ENCODE results near the gene CREBBP. TPM values are rescaled to one million over a fixed set of nuclear protein-coding genes. Genes with fewer than 3 reads are reported as not detected.

CREBBP gene
- total and polyA plus RNA-seq, 7 donors: 7.1 to 54.9 (median 44.1) TPM

GRCh38 chr16:3728424-3729160 is 151.9 kb downstream of the CREBBP start:
- no peak overlapping the region for H3K4me3 ChIP-seq
- H3K27me3 ChIP-seq (ENCODE audit: insufficient read depth in 3 of 3, low read length in 2 of 3): no peaks in the 10 kb centered on the region
- TF ChIP-seq CTCF (IDR thresholded peaks at IDR 0.05): no peak
- intact Hi-C loops (cut with DNase I): no loop called here
- H3K27ac ChIP-seq: no peak overlapping the region
- H3K9me3 ChIP-seq: no peaks in the 10 kb centered on the region
- WGBS, 3 donors: 94 to 95% (median 95%) methylated on average over 28 to 31 of the region's 31 CpGs
- ATAC-seq (peak in 1 of 4 donors; percentile 8), DNase-seq (no peak)
- no peaks in the 10 kb centered on the region for H3K4me1 ChIP-seq
- H3K36me3 ChIP-seq (ENCODE audit: insufficient read depth in 1 of 2, low read depth in 1 of 2): peaks cover 5 to 68% of the 10 kb centered on the region in 2 donors

GRCh38 chr16:3727806-3728381 is 152.6 kb downstream of the CREBBP start:
- Histone ChIP-seq H3K27me3 (ENCODE audit: insufficient read depth in 3 of 3, low read length in 2 of 3) (no peaks in the 10 kb centered on the region), H3K9me3 (no peaks in the 10 kb centered on the region), H3K4me1 (no peaks in the 10 kb centered on the region), H3K27ac (no peak overlapping the region), H3K4me3 (no peak overlapping the region), H3K36me3 (ENCODE audit: insufficient read depth in 1 of 2, low read depth in 1 of 2) (peaks cover 5 to 62% of the 10 kb centered on the region in 2 donors)
- intact Hi-C loops (cut with DNase I): no loop called here
- 89 to 91% (median 91%) methylated on average over 21 of the region's 21 CpGs for WGBS, 3 donors
- DNase-seq (no peak), ATAC-seq (peak in 1 of 4 donors; percentile 20)
- no peak for TF ChIP-seq CTCF (IDR thresholded peaks at IDR 0.05)

GRCh38 chr16:3726021-3726687 is 154.4 kb downstream of the CREBBP start:
- H3K27ac ChIP-seq: no peak overlapping the region
- no peak overlapping the region for H3K4me3 ChIP-seq
- WGBS, 3 donors: 91 to 93% (median 92%) methylated on average over 32 to 33 of the region's 33 CpGs
- H3K36me3 ChIP-seq (ENCODE audit: insufficient read depth in 1 of 2, low read depth in 1 of 2): peaks cover under 1 to 45% of the 10 kb centered on the region in 2 donors
- ATAC-seq (no peak), DNase-seq (no peak)
- no peaks in the 10 kb centered on the region for H3K9me3 ChIP-seq
- no peaks in the 10 kb centered on the region for H3K4me1 ChIP-seq
- intact Hi-C loops (cut with DNase I): no loop called here
- TF ChIP-seq CTCF (IDR thresholded peaks at IDR 0.05): no peak
- no peaks in the 10 kb centered on the region for H3K27me3 ChIP-seq (ENCODE audit: insufficient read depth in 3 of 3, low read length in 2 of 3)

- intact Hi-C loops (cut with DNase I): no loop called here
- H3K27me3 ChIP-seq (ENCODE audit: insufficient read depth in 3 of 3, low read length in 2 of 3): no peaks in the 10 kb centered on the region
- 73 to 75% (median 73%) methylated on average over 8 of the region's 8 CpGs for WGBS, 3 donors
- DNase-seq (no peak), ATAC-seq (no peak)
- no peaks in the 10 kb centered on the region for H3K9me3 ChIP-seq
- no peak overlapping the region for H3K27ac ChIP-seq
- peaks cover 0 to 36% of the 10 kb centered on the region in 2 donors for H3K36me3 ChIP-seq (ENCODE audit: insufficient read depth in 1 of 2, low read depth in 1 of 2)
- H3K4me3 ChIP-seq: no peak overlapping the region
- H3K4me1 ChIP-seq: no peaks in the 10 kb centered on the region
- TF ChIP-seq CTCF (IDR thresholded peaks at IDR 0.05): no peak
Measured at GRCh38 chr16:3725276-3725675, 155.2 kb downstream of the CREBBP start.

All from psoas muscle (tissue), 8 donors.